ENCODE data around the gene MTCL1.

Gene MTCL1

DNA sequence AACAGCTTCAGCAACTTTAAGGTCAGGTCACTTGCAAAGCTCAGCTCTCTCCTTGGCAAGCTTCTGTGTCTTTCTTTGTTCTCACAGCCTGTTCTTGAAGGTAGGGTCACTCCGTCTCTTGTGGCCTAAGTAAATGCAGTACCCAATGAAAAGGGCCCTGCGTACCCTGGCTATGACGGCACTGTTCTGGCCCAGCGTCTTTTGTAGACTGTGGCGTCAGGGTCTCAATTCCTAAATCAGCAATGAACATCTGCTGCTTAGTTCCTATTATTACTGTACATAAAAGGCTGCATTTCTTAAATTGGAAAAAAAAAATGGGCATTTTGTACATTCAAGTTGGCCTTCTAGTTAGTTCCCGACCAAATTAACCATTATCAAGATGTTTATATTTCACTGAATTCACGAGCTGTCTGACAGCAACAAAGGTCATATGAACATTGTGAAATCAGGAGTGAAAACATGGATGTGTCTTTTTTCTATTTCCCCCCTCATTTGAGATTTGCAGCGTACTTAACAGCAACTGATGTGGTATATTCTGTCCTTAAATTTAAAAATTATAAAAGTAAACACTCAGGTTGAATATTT lies 17.0 kb upstream of the MTCL1 start:
- DNase-seq (ENCODE audit: low spot score) = no peak

DNA sequence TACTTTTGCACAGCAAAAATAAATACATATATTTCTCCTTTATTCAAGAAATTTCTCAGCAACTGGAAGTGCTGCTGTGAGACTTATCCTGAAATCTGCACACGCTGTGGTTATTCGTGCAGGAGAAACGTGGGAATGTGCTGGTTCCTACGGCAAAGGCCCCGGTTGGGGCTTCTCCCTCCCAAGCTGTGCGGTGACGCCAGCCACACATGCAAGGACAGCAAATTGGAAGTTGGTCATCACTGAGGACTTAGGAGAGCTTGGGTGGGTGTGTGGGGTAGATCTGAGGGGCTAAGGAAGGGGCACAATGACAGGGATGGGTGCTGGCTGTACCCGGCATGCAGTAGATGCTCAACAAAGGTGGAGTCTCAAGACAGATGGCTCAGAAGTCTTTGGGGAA lies 16.5 kb upstream of the MTCL1 start:
- no peak for DNase-seq (ENCODE audit: low spot score)

DNA sequence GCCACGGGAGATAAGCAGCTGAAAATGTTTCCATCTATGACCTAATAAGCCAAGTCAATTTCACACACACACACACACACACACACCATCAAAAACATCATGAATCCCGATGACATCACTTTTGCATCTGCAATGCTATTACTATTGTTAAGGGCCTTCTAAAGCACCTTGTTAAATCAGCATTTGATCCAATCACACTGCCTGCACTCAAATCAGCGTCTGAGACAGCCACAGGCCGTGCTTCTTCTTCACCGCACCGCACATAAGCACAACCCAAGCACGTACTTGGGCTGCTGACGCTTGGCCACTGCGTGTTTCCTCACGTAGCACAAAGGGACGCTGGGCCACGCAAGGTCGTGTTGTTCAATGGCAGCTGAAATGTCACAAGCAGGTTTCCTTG lies 15.8 kb upstream of the MTCL1 start:
- DNase-seq (ENCODE audit: low spot score) = no peak

DNA sequence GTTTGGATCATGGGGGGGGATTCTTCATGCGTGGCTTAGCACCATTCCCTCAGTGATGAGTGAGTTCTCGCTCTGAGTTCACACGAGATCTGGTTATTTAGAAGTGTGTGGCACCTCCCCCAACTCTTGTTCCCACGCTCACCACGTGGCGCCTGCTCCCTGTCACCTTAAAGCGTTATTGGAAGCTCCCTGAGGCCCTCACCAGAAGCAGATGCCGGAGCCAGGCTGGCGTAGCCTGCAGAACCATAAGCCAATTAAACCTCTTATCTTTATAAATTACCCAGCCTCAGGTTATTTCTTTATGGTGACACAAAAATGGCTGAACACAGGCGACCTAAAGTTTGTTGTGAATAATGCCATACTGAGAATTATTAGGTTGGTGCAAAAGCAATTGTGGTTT lies 10.5 kb upstream of the MTCL1 start:
- no peak for DNase-seq (ENCODE audit: low spot score)

DNA sequence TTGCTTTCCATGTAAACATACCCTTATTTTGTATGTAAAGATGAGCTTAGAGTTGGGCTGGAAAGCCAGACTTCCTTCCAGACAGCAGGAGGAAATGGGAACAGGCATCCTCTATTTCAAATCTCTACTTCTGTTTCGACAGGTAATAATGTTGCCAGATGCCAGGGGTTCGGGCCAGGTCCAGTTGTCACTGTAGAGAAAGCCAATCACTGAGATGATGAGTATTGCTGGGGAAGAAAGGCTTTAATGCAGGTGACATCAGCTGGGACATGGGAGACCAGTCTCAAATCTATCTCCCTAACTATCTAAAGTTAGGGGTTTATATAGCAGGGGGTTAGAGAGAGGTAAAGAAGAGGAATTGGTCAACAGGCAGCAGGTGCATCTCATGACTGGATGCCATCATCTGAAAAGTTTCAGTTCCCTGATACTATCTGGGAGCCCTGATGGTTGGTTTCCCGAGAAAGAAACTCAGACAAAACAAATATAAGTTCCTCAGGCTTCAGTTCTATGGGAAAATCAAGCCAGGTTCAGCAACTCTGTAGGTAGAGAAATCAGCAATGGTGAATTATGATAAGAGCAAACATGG lies 9.3 kb upstream of the MTCL1 start:
- no peak for DNase-seq (ENCODE audit: low spot score)

DNA sequence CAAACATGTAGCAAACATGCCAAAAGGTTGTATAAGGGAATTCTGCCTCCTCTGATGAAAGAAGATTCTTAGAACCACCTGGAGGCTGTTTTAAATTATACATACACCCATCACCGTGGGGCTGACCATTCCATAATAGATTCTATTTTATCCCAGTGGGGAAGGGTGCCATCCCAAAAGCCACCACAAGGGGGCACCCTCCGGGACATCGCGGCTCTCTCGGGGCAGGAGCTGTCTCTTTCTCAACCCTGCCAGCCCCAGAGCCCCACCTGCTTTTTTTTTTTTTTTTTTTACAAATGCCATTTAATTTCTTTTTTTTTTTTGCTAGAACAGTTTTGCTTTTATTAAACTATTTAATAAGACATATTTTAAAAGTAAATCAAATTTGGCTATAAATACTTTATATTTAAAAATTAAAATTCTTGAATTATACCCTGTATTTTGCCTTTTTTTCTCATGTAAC lies 8.6 kb upstream of the MTCL1 start:
- DNase-seq (ENCODE audit: low spot score) = peak; percentile 89

DNA sequence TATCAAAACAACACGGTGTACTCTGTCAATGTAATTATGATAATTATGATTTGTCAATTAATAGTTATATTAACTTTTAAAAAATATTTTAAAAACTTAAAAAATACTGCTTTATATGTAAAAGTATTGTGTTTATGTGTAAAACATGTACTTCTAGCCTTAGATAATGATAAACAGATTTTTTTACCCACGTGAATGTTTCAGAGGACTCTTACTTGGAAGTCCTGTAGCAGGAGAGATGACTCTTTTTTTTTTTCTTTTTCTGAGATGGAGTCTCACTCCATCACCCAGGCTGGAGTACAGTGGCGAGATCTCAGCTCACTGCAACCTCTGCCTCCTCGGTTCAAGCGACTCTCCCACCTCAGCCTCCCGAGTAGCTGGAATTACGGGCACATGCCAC lies 6.2 kb upstream of the MTCL1 start:
- no peak for DNase-seq (ENCODE audit: low spot score)

DNA sequence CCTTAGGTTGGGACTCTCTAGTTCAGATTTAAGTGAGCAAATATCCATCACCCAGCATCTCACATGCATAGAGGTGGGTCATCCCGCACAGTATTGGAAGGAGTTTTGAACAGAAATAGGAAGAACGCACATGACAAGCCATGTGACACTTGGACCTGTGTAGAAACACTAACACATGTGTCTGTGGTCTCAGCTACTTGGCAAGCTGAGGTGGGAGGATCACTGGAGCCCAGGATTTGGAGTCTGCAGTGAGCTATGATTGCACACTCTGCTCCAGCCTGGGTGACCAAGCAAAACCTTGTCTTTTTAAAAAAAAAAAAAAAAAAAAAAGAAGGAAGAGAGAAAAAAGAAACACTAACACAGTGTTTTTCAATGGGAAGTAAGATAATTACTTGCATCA lies 5.4 kb upstream of the MTCL1 start:
- no peak for DNase-seq (ENCODE audit: low spot score)

DNA sequence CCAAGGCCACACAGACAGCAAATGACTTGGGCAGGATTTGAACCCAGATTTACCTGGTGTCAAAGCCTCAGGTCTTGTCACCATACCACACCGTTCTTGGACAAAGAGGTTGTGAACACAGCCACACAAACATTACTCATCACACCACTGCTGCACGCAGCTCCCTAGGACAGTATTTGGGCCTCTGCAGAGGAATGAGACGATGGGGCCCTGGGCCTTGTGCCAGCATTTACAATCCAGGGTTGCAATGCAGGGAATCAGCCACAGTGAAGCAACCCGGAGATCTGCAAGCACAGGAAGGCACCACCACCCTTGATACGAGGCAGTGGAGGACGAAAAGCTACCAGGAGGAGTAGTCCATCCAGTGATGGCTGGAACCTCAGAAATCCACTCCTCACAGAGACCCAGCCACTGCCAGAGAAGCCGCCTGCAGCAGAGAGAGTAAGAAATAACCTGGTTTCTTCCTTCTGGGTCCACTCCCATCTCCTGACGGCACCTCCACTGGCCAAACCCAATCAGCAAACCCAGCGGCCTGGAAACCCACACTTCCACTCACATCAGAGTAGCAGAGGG lies 3.7 kb upstream of the MTCL1 start:
- no peak for DNase-seq (ENCODE audit: low spot score)

DNA sequence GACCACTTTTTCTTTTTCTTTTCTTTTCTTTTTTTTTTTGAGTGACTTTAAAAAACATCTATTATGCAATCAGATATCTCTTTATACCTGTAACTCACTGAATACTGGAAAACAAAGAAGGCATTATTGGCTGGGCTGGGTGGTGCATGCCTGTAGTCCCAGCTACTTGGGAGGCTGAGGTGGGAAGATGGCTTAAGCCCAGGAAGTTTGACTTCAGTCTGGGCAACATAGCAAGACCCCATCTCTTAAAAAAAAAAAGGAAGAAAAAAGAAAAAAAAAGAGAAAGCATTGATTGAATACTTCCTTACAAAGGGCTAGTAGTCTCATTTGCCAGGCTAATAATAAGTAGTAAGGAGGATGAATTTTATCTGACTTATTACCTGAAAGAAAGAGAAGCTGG lies 2.7 kb upstream of the MTCL1 start:
- no peak for DNase-seq (ENCODE audit: low spot score)

DNA sequence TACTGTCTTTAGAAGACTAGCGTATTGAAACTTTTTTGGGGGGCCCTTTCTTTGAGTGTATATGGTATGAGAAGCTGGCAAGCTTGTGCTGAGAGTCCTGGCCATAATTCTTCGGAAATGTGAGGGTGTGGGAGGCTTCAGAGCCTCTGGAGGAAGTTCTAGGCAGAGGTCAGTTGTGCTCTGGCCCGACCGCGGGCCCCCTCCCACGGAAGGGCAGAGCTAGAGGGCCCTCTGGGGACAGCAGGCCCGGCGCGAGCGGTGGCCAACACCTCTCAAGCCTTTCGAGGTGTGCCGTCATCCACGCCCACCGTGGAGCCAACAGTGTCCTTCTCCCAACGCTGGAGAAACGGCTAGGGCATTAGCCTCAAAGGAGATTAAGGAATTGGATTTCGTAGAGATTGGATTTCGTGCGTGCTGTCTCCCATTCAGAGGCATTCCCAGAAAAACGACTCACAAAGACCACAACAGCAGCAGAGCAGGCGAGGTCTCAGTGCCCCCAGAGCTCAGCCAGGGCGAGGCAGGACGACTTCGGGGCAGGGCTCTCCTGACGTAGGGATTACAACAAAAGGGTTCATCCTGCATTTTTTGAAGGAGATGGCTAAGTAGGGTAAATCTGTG lies 2.2 kb upstream of the MTCL1 start:
- peak; percentile 61 for DNase-seq (ENCODE audit: low spot score)

DNA sequence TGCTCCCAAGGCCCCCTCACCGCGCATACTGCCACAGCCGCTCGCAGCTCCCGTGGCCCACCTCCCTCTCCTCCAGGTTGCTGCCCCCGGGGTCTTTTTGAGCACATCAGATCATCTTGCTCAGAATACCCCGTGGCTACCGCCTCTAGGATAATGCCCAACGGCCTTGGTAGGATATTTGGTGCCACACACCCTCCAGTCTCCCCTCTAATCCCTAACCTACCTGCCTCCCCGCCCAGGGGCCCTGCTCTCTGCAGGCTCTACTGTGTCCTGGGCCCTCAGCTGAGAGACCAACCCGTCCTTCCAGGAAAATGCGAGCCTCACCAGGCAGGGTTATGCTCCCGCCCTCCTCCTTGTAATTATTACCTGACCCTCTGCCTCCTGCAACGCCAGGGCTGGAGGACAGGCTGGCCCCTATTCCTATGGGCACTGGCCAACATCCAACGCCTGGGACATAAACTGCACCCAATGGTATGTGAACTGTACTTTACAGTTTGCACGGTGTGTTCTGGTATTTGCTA lies 1.5 kb upstream of the MTCL1 start:
- DNase-seq (ENCODE audit: low spot score) = no peak

DNA sequence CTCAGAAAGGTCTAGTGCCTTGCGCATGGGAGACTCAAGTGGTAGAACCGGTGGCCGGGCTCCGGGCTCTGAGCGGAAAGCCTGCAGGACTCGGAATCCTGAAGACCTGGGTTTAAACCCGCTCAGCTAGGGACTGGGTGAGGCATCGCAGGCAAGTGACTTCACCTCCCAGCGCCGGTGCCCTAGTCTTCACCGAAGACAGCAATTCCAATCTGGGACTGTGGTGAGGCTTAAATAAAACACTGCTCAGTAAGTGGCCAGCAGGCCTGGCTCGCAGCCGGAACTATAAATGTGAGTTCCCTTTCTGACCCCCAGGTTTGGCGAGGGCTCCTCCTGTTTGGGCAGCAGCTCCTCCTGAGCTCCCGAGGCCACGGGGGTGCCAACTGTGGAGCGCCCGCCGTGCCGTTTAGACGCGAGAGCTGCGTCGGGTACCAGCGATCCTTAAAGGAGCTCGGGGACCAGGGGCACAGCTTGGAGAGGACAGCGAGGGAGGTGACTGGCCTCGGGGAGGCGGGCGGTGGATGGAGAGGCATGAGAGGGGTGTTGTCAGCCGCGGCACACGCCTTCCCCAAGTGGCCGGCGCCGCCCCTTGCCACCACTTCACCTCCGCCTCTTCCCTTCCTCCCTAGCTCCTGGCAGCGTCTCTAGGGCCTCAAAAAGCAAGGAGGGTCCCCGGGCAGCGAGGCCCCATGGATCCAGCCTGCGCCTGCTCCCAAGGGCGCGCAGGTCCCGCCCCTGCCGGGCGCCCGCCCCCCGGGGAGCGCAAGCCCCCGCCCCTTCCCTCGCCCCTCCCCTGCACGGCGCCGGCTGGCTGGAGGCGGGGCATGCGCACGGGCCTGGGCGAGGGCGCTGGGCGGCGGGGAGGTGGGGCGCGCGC lies 757 bp upstream of the MTCL1 start:
- DNase-seq (ENCODE audit: low spot score) = peak; percentile 100

DNA sequence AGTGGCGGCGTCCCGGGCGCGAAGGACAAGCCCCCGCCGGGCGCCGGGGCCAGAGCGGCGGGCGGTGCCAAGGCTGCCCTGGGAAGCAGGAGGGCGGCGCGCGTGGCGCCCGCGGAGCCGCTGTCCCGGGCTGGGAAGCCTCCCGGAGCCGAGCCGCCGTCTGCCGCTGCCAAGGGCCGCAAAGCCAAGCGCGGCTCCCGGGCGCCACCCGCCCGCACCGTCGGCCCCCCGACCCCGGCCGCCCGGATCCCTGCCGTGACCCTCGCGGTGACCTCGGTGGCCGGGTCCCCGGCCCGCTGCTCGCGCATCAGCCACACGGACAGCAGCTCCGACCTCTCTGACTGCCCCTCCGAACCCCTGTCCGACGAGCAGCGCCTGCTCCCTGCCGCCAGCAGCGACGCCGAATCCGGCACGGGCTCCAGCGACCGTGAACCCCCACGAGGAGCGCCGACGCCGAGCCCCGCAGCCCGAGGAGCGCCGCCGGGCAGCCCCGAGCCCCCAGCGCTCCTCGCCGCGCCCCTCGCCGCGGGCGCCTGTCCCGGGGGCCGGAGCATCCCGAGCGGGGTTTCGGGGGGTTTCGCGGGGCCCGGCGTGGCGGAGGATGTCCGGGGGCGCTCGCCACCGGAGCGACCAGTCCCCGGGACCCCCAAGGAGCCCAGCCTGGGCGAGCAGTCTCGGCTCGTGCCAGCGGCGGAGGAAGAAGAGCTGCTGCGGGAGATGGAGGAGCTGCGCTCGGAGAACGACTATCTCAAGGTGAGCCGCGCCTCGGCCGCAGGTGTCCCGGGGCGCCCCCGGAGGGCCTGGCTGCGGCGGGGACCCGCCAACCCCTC lies 820 bp downstream of the MTCL1 start:
- DNase-seq (ENCODE audit: low spot score) = peak; percentile 81

DNA sequence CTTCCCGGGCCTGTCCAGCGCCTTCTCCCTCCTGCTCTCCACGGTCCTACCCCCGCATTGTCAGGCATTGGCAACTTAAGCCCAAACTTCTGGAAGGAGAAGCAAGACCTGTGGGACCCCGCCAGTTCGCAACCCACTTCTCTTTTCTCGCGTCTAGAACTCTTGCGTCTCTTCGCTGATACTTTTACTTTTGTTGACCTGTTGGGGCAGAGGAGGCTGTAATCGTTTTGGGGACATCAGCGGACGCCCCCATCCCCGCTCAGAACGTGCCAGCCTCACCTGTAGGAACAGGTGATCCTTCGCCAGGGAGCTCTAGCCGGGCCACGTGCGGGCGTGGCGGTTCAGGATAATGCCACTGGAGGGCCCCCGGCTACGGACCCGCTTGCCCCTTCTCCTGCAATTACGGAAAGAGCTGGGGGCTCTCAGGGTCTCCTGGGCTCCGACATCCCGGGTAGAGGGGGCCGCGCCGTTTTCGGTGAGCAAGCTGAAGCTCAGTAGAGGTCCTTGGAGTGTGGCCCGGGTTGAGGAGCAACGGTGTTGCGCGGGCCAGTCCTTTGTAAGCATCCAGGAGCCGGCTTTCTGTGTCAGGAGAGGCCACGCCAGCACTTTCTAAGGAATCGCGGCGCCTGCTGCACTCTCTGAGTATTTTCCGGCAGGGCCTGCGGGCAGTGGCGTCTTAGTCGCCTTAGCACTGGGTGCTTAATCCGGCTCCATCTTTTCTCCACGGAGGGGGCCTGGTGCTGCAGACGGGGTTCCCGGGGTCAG lies 1.6 kb downstream of the MTCL1 start:
- DNase-seq (ENCODE audit: low spot score) = peak; percentile 66

DNA sequence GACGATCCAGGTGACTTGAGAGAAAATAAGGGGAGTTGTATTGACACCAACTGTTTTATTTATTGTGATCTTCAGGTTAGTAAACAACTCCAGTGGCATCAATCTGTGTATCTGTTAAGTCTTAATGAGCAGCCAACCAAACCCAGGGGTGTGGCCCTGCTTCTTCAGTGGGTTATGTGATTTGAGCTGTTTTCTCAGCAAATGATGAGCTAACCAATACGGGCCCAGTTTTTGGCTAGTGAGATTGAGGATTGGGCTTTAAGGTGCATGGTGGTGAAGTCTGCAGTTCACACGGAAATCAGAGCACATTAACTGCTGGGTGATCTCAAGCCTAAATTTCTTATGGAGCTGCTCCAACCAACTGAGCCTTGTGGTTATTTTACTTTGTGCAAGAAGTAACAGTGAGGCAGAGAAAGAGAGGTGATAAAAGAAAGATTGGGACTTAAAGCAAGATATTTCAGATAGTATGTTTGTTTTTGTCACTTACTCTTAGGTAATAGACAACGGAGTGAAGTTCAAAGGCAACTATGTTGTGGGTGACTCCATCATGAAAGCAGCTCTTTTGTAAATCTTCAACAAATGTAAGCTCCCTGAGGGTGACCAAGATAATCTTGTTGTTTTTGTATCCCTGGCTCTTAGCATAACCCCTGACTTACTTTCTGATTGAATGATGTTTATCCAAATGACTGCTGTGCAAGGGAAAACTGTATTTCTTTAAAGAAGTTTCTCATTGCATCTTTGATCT lies 2.4 kb downstream of the MTCL1 start:
- DNase-seq (ENCODE audit: low spot score) = no peak

DNA sequence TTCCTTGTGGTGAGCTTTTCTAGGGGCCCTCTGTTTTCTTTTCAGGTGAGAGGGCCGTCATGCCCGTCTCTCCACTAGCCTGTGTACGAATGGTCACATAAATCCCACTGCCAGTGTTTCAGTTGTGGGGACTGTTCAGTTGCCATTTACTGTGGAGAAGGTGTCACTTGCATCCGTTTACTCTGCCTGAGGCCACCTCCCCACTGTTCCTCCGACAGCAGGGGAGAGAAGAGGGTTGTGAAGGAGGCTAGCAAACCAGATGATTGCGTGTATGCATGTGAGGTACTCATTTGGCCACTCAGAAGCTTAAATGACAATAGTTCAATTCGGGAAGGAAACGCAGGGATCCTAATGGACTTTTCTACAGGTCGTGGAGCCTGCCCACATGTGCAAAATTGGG lies 3.3 kb downstream of the MTCL1 start:
- DNase-seq (ENCODE audit: low spot score) = no peak

DNA sequence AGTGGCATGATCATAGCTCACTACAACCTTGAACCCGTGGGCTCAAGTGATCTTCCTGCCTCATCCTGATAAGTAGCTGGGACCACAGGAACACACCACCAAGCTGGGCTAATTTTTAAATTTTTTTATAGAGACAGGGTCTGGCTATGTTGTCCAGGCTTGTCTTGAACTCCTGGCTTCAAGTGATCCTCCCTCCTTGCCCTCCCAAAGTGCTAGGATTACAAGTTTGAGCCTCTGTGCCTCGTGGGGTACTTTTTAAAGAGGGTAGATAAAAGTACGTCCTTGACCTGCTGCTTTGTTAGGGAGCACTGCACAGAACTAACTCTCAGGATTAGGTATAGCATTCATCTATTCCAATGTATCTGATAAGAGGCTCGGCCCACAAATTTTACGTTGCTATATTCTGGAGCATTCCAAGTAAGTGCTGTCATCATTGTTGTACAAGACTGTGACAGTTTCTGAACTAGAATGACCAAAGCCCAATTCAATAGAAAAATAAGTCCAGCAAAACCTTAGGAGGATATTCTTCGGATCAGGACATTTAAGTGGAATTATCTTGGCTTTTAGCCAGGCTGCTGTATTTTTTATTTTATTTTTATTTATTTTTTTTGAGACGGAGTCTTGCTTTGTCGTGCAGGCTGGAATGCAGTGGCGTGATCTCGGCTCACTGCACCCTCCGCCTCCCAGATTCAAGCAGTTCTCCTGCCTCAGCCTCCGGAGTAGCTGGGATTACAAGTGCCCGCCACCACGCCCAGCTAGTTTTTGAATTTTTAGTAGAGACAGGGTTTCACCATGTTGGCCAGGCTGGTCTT lies 4.1 kb downstream of the MTCL1 start:
- no peak for DNase-seq (ENCODE audit: low spot score)

DNA sequence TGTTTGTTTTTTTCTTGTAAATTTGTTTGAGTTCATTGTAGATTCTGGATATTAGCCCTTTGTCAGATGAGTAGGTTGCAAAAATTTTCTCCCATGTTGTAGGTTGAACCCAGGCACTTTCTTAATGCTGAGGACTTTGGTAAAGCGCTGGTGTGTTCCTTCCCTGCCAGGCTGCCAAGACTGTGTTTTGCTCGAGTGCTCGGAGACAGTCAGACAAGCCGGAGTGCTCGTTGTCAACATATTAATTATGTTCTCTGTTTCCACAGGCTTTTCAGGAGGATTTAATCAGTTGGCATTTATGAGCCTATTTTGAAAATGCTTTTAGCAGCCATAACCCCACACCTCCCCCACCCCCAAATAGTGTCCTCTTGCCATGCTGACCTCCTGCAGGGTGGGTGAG lies 6.4 kb downstream of the MTCL1 start:
- no peak for DNase-seq (ENCODE audit: low spot score)

Data from D341Med (cell line).